Muscle layer of colon (tissue), 2 donors: ENCODE measurements around the gene C1QL3.

Source experiments
- H3K27ac ChIP-seq: one replicate; pipeline ENCODE4 v1.7.0; 2013; ENCODE audit warnings: low read depth, mild to moderate bottlenecking, low read length, moderate library complexity
- H3K27me3 ChIP-seq, 2 donors: one replicate each; pipeline ENCODE4 v1.7.0; 2013; ENCODE audit warnings: low read length in 2 of 2, mild to moderate bottlenecking in 2 of 2; ENCODE audit not compliant: insufficient read depth in 2 of 2, control insufficient read depth in 1 of 2
- H3K36me3 ChIP-seq: one replicate; pipeline ENCODE4 v1.7.0; 2013; ENCODE audit warnings: mild to moderate bottlenecking, low read length; ENCODE audit not compliant: insufficient read depth
- H3K4me1 ChIP-seq: one replicate; pipeline ENCODE4 v1.7.0; 2013; ENCODE audit warnings: mild to moderate bottlenecking, low read length; ENCODE audit not compliant: insufficient read depth
- H3K4me3 ChIP-seq, 2 donors: one replicate each; pipeline ENCODE4 v1.7.0; 2013; ENCODE audit warnings: low read length in 2 of 2, low read depth in 1 of 2, mild to moderate bottlenecking in 1 of 2, moderate library complexity in 1 of 2
- H3K9ac ChIP-seq: one replicate; pipeline ENCODE4 v1.7.0; 2013; ENCODE audit warnings: low read length
- H3K9me3 ChIP-seq: one replicate; pipeline ENCODE4 v1.7.0; 2013; ENCODE audit warnings: mild to moderate bottlenecking, low read length
- donor health status: abdominal sarcoma.
- donor health status: Adenocarcinoma of cecum.

The C1QL3 gene

DNA sequence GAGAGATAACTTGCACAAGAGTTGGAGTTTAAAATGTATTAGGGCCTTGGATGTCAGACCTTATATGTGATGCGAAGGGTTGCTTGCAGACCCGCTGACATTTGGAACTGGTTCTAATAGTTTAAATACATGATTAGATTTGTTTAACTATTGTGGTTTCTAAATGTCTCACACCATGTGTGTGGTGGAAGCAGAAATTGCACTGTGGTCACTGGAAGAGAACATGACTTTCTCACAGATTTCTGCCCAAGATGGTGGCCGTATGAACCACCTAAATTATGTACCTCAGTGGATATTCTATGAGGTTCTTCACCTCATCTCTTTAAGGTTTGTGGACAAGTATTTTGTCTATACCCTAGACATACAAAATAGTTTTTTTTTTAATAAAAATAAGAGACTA, 8.2 kb upstream of the C1QL3 start:
- Histone ChIP-seq H3K27me3 (no peaks in the 10 kb centered on the region), H3K27ac (no peak overlapping the region), H3K4me3 (no peak overlapping the region), H3K9me3 (no peaks in the 10 kb centered on the region), H3K9ac (no peak overlapping the region), H3K36me3 (no peaks in the 10 kb centered on the region), H3K4me1 (no peaks in the 10 kb centered on the region)

DNA sequence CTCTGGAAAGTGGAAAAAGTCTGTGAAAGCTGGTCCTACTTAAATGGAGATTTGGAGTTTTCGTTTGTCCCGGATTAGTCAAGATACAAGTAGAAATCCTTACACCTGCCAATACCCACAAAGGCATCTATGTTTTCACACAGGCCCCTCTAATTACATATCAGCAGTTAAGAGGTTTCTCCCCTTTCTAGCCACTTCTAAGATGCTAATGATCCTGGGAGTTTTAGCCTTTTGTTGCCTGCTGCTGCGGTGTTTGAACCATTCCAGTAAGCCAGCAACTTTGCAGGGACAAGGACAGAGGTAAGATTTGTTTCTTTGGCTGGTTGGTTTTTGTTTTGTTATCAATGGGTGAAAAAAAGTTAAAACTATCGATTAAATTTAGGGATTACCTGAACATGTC, 5.8 kb upstream of the C1QL3 start:
- Histone ChIP-seq H3K9me3 (no peaks in the 10 kb centered on the region), H3K4me1 (no peaks in the 10 kb centered on the region), H3K27ac (no peak overlapping the region), H3K36me3 (no peaks in the 10 kb centered on the region), H3K4me3 (no peak overlapping the region), H3K9ac (no peak overlapping the region), H3K27me3 (peaks cover 0 to 6% of the 10 kb centered on the region in 2 donors)

DNA sequence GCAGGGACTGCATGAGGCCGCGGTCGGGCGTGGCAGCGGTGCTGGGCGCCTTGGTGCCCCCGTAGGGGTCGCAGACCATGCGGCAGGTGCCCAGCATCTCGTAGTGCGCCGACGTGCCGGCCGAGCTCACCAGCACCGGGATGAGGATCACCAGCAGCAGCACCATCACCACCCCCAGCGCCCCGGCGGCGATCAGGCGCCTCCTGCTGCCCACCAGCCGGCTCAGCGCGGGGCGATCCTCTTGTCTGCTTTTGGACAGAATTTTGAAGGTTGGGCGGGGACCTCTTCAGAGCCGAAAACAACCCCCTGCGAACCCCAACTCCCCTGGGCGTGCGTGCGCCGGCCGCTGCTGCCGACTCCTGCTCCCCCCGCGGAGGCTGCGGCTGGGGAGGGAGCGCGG, 779 bp downstream of the C1QL3 start:
- Histone ChIP-seq H3K27me3 (peaks cover 17 to 38% of the 10 kb centered on the region in 2 donors), H3K4me3 (peak overlapping the region in 1 of 2 donors; percentile 52), H3K4me1 (peaks cover 4% of the 10 kb centered on the region), H3K27ac (no peak overlapping the region), H3K9ac (no peak overlapping the region), H3K36me3 (no peaks in the 10 kb centered on the region), H3K9me3 (no peaks in the 10 kb centered on the region)

DNA sequence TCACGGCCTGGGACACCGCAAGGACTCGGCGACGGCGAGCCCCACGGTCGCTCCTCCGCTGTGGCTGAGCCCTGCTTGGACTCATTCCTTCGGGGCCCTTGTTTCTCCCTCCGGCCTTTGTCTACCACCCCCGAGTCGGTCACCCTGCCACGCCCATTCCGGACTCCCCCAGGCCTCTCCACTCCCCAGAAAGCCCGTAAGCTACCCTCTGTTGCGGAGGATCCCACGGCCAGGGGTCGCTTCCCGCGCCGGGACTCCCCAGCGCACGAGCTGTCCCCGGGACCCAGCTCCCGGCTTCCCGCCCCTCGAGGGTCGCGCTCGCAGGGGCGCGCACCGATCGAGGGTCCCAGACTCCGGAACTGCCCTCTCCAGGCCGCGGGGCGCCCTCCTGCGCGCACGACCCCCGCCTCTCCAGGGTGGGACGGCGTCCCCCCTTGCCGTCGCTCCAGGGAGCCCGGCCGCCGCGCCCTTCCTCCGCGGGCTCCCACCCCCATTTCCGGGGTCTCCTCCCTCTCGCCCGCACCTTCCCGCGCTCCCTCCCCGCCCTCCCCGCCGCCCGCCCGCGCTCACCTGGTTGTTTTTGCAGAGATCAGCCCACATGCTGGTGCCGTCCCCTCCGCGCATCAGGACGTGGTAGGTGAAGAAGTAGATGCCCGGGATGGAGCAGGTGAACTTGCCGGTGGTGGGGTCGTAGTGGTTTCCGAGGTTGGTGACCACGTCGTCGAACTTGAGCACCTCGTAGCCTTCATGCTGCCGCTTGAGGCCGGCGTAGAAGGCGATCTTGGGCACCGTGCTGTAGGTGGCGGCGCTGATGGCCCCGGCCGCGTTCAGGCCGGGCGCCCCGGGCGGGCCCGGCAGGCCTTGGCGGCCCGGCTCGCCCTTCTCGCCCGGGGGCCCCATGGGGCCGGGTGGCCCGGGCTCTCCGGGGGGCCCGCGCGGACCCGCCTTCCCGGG, 1.5 kb downstream of the C1QL3 start:
- Histone ChIP-seq H3K27ac (no peak overlapping the region), H3K36me3 (no peaks in the 10 kb centered on the region), H3K9ac (no peak overlapping the region)

DNA sequence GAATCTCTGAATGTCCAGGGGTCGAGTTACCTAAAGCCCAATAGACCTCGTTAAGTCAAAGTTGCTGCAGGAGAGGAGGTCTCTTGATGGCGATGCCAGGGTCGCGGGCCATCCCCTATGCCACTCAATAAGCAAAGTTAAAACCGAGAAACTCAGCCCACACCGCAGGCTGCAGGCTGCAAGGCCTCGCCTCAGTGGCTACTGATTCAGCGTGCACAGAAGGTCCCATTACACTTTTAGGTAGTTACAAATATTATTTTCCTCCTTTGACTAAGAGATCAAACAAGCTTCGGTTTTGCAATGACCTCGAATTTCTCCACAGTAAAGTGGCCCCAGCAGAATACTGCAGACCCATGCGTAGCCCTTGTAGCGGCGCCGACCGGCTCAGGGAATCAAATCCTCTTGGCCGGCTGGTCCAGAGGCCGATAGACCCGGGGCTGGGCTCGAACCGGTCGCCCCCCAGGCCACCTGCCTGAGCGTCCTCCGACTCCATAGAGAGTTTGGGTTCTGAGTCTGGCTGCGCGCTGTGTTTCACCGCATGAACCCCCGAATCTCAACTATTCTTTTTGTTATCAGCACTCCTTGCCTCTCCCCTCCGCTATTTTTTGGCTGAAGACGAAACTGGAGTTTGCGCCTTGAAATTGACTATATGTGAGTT, 2.3 kb downstream of the C1QL3 start:
- Histone ChIP-seq H3K4me1 (peaks cover 4% of the 10 kb centered on the region), H3K27me3 (peaks cover 17 to 38% of the 10 kb centered on the region in 2 donors), H3K27ac (no peak overlapping the region), H3K36me3 (no peaks in the 10 kb centered on the region), H3K4me3 (no peak overlapping the region), H3K9ac (no peak overlapping the region), H3K9me3 (no peaks in the 10 kb centered on the region)

More for the DNA sequence above, 1.5 kb downstream of the C1QL3 start:
- Histone ChIP-seq H3K9me3 (no peaks in the 10 kb centered on the region), H3K4me3 (peak overlapping the region in 1 of 2 donors; percentile 52), H3K4me1 (peaks cover 4% of the 10 kb centered on the region), H3K27me3 (peaks cover 17 to 38% of the 10 kb centered on the region in 2 donors)

DNA sequence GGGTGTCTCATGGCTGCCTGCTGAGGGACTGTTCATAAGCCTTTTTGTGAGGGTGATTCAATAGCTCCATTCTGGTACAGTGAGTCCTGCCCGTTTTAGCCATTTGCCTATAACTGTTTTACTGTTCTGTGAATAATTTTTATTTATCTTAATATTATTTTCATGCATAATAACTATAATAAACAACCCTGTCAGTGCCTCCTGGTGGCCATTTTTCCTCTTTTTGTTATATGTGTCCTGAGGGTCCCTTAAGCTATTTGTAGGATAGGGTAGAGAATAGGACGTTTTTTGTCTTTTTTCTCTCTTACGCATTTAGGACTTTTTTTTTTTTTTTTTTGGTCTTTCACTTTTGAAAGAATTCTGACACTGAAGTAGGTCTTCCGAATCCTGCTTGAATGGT, 2.9 kb downstream of the C1QL3 start:
- Histone ChIP-seq H3K9me3 (no peaks in the 10 kb centered on the region), H3K9ac (no peak overlapping the region), H3K27ac (no peak overlapping the region), H3K27me3 (peaks cover 17 to 38% of the 10 kb centered on the region in 2 donors), H3K4me3 (no peak overlapping the region), H3K36me3 (no peaks in the 10 kb centered on the region), H3K4me1 (peaks cover 4% of the 10 kb centered on the region)

DNA sequence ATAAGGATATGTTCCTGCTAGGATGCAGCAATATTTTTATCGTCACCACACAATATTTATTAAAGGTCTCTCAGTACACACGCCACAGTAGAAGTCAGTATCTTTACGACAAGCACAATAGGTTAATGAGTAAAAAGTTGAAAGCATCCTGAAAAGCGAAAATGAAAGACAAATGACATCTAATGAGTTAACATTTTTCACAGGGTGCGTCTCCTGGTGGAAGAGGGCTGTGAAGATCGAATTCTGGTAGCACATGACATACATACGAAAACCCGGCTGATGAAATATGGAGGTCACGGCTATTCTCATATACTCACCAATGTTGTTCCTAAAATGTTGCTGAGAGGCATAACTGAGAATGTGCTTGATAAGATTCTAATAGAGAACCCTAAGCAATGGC, 10.8 kb downstream of the C1QL3 start:
- H3K27ac ChIP-seq, result no peak overlapping the region
- H3K9me3 ChIP-seq, result no peaks in the 10 kb centered on the region
- H3K4me1 ChIP-seq, result no peaks in the 10 kb centered on the region
- H3K4me3 ChIP-seq, result no peak overlapping the region
- no peak overlapping the region for H3K9ac ChIP-seq
- no peaks in the 10 kb centered on the region for H3K27me3 ChIP-seq
- no peaks in the 10 kb centered on the region for H3K36me3 ChIP-seq

DNA sequence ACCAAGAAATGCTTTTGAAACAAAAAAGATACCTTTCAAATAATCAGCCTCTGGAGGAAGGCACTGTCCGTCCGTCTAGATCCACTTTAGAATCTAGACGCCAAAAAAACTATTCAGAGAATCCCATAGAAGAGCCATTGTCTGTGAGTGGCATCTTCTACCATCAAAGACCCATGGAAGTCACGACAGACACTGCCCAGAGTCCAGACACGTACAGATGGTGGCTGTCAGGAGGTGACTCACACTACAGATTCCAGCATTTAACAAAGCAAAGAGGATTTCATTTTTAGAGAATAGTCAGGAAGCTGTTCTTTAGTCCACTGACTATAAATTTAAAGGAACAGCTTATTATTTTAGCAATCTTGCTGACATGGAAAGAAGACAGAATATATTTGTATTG, 11.7 kb downstream of the C1QL3 start:
- H3K4me1 ChIP-seq, result no peaks in the 10 kb centered on the region
- no peaks in the 10 kb centered on the region for H3K27me3 ChIP-seq
- no peaks in the 10 kb centered on the region for H3K9me3 ChIP-seq
- H3K36me3 ChIP-seq, result no peaks in the 10 kb centered on the region
- H3K27ac ChIP-seq, result no peak overlapping the region
- no peak overlapping the region for H3K9ac ChIP-seq
- H3K4me3 ChIP-seq, result no peak overlapping the region

DNA sequence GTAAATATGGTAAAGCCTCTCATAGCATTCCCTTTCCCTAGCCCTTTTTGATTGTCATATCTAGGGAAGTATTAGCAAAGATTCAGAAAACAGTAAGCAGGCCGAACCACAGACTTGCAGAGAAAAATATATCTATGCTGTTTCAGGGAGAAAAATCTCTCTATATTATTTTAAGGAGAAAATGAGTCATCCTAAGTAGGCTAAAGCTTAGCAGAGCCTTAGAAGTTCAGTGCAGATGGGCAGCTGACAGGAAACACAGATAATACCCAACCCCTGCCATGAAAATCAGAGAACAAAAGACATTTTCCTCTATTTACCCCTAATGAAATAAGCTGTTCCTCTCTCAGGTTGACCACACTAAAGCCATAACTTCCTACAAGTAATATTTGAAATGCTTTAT, 16.5 kb downstream of the C1QL3 start:
- Histone ChIP-seq H3K27ac (no peak overlapping the region), H3K27me3 (no peaks in the 10 kb centered on the region), H3K4me1 (no peaks in the 10 kb centered on the region), H3K36me3 (no peaks in the 10 kb centered on the region), H3K9me3 (no peaks in the 10 kb centered on the region), H3K9ac (no peak overlapping the region), H3K4me3 (no peak overlapping the region)

DNA sequence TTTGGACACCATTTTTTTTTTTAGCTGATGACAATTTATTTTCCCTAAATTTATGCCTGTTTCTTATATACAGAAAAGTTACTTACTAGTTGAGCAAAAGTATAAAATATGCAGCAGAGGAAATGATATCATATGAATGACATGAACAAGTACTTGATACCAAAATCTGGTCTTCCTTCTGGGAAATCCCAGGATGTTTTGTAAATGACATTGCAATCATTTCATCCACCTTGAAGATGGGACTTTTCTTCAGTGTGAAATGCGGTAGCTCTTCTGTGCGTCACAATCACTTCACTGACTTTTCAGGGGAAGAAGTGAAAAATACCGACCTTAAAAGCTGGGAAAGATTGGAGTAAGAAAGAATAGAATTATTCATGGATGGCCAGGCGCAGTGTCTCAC, 23.8 kb downstream of the C1QL3 start:
- H3K9me3 ChIP-seq, result no peaks in the 10 kb centered on the region
- no peaks in the 10 kb centered on the region for H3K27me3 ChIP-seq

DNA sequence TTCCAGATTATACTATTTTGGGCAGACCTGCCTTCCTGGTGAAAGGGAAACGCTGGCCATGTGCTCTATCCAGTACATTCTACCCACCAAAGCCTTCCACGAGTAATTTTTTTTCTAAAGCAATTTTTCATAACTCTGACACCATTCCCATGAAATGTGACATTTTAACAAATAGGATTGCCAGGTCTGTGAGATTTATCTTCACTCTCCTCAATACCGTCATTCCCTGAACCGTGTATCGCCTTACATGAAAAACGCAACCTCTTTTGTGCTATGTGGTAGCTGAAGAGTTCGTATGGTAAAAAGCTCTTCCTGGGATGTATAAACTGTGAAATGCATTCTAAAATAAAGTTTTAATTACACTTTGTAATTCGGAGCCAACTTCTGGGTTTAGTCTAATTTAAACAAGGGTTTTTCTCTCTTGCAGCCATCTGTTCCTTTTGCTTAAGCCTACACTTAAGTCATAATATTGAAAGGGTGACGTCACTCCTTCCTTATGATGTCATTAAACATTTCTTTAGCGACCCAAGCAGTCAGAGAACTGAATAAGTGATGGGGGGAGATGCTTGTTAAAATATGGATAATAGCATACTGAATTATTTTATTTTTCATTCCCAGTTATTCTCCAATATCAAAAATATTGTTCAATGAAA, 27.7 kb downstream of the C1QL3 start:
- Histone ChIP-seq H3K4me3 (no peak overlapping the region), H3K9me3 (no peaks in the 10 kb centered on the region), H3K4me1 (no peaks in the 10 kb centered on the region), H3K36me3 (no peaks in the 10 kb centered on the region), H3K9ac (no peak overlapping the region), H3K27me3 (no peaks in the 10 kb centered on the region), H3K27ac (no peak overlapping the region)

More for the DNA sequence above, 23.8 kb downstream of the C1QL3 start:
- Histone ChIP-seq H3K27ac (no peak overlapping the region), H3K36me3 (no peaks in the 10 kb centered on the region), H3K4me1 (no peaks in the 10 kb centered on the region), H3K9ac (no peak overlapping the region), H3K4me3 (no peak overlapping the region)
